HPDE6-E6E7 (cell line): ENCODE results near the gene SEZ6L2.

ENCODE experiments used
- DNase-seq: peaks from one replicate; pipeline ENCODE4 v3.0.0; 2011; ENCODE audit warnings: missing footprints; ENCODE audit errors: extremely low spot score

Gene SEZ6L2

GRCh38 chr16:29825145-29826044 is 74.0 kb downstream of the SEZ6L2 start:
- no peak for DNase-seq

GRCh38 chr16:29824589-29825144 is 74.7 kb downstream of the SEZ6L2 start:
- no peak for DNase-seq

DNA sequence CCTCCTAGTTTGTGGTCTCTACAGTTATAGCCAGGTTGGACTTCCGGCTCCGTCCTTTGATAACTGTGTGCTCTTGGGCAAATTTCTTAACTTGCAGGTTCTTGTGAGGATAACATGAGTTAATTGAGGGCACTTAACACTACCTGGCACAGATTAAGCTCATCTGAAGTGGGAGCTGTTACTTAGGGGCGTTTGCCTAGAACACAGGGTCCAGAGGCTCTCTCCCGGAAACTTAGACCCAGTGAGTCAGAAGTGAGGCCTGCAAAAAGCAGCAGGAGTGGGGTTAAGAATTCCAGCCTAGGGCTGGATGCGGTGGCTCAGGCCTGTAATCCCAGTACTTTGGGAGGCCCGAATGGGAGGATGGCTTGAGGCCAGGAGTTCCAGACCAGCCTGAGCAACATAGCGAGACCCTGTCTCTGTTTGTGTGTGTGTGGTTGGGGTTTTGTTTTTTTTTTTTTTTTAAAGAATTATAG is 77.7 kb downstream of the SEZ6L2 start:
- no peak for DNase-seq
